HG03354 (cell line): ENCODE measurements around the gene FUBP3.

Source experiments
- ATAC-seq: cut with Tn5 transposase; IDR thresholded peaks from one replicate; pipeline ENCODE4 v1.9.1; 2021; ENCODE audit warnings: mild to moderate bottlenecking; ENCODE audit not compliant: unreplicated experiment, poor library complexity, severe bottlenecking

FUBP3 gene

DNA sequence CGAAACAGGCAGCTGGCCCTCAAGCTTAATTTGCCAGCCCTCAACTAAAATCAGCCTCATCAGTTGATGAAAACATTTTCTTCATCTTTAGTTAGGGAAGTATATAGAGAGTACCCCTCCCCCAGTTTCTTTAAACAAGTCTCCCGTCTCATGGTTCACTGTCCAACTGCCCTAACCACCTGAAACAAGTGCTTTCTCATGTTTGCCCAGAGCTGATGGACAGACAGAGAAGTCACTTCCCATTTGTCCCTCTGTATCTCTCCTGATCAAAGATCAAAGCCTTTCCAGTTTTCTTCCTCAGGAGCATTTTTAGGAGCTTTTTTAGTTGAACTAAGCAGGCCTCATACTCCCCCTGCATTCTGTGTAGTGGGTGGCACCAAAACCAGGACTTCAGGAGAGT lies 21.7 kb downstream of the FUBP3 start:
- ATAC-seq: no peak

DNA sequence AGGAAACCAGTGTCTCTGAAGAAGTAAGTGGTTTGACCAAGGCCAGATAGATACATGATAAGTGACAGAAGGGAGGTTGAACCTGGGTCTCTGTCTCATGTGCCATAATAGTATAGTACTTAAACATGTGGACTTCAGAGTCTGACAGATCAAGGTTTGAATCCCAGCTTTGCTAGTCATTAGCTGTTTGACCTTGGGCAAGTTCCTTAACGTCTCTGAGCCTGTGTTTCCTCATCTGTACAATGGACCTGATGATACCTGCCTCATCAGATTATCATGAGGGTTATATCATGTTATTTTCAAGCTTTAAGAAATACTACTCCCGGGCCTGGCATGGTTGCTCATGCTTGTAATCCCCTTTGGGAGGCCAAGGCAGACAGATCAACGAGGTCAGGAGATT lies 24.9 kb downstream of the FUBP3 start:
- ATAC-seq: no peak

DNA sequence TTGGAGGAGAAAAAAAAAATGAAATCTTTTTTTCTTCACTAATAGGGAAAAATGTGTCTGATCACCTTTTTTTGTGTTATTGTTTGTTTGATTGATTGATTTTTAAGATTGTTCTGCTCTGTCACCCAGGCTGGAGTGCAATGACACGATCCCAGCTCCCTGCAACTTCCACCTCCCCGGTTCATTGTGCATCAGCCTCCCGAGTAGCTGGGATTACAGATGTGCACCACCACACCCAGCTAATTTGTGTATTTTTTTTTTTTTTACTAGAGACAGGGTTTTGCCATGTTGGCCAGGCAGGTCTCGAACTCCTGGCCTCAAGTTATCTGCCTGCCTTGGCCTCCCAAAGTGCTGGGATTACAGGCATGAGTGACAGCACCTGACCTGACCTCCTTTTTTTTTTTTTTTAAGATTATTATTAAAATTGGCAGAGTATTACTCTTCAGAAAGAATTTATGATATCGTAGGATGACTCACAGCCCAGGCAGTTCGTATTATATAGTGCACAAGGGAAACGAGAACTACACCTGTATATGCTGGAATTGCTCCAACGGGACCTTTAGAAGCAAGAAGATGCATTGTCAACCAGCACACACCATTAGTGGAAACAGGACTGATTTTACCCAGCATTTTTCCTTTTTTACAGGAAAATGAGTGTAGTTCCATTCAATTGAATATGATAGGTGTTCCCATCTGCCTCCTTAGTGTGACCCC lies 27.7 kb downstream of the FUBP3 start:
- ATAC-seq: no peak

DNA sequence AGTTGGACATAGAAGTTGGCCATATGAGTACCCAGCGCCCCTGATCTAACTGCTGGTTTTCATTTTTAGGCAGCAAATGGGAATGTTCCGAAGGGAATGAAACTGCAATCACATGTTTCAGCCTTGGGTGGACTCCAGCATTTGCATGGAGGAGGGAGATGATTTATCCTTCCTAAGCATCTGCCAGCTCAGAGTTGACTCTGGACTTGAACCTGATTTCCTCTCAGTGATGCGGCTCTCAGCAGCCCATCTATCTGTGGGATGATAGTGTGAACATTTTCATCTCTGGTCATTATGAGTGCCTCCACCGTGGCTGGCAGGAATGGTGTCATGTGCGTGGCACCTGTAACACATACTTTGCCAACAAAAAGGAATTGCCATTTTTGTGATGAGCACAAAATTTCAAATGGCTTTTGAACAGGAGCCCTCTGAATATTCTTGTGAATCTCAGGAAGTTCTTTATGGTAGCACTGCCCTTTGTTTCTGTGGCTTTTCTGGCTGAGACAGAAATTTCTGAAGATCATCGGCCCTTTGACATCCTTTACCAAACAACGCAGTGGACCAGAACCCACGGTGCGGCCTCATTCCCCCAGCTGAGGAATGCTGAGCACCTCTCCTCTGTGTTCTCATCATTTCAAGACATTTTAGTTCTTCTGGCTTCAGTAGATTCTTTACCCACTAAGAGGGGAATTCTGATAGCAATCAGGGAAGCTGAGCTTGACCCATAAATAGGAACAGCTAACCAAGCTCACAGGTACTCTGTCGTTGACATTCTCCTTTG lies 28.5 kb downstream of the FUBP3 start:
- no peak for ATAC-seq

DNA sequence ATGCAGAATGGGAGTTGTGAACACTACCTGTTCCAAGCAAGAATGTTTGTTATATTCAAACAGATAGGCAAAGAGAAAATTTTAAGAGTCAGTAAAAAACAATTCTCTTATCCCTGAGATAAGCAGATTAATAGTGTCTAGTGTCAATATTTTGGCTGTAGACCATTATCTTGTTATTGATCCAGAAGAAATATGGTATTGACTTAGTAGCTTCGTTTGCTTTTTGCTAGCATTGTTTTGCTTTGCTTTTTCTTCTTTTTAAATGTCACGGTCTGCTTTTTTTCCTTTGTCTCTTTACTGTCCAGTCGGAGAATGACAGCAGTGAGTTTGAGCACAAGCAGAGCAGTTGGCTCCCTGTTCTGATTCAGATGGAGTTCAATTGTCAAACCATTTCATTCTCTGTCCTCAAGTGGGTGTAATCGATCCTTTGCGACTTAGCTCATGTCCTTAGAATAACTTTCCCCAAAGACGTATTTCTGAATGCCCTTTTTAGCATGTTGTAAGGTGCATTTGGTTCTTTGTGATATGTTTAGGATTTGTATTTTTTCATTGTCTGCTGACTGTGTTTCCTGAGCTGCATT lies 29.3 kb downstream of the FUBP3 start:
- no peak for ATAC-seq

DNA sequence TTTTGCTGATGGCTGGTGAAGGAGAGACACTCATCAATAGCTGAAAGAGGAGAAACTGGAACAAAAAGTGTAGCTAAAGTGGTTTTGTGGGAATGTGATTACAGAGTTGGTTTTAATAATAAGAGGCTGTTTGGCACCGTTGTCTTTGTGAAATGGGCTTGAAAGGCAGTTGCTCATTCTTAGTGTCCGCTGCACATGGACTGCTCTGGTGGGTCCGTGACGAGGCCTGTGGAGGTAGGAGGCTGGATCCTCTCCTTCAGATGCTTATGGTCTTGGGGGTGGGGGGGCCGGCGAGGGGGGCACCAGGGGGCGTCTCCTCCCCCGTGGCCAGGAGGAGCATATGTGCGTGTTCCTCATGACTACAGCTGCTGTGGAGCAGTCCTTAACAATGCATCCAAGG lies 29.8 kb downstream of the FUBP3 start:
- ATAC-seq: no peak

DNA sequence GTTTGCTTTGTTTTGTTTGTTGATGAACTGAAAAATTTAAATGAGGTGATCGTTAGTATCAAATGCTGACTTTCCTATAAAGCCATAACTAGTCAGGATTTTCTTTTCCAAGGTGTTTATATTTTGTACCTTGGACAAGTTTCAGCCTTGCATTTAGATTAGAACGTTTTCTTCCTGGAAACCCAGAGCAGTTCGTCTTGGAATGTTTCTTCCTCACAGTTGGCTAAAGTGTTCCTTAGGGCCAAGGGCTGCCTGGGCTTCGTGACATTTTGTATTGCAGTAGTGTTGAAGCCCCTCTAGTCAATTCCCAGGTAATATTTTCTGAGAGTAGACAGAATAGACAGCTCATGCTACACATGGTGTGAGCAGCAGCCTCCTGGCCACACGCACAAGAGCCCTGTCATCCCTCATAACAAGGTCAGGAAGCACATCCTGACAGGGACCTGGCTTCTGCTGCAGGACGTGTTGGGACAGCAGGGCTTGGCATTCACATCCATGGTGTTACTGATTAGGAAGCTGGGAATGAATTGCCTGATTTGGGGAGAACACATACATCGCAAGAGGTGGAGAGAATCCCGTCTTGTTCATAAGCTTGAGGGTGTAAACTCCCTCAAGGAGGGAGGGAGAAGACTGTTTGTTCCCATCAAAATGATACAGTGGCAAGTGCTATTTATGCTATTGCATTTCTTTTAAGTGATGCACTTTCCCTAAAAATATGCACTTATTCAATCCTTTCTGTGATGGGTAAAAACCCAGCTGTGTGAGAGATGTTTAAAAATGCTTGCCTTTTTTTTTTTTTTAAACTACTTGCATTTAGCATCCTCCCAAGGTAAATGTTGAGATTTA lies 31.7 kb downstream of the FUBP3 start:
- no peak for ATAC-seq

DNA sequence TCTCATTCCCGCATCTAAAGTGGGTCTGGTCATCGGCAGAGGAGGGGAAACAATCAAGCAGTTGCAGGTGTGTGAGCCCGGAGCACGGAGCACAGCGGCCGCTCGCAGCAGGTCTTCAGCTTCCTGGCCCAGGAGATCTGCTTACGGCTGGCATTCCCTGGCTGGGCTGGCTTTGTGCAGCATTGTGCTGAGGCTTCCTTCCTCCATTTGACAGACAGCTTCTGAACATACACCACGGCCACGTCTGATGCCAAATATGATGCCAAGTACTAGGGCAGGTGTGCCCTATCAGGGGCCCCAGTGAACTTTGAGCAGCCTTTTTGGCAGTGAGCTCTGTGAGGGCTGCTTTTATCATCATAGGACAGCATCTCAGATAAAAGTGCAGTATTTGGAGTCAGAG lies 37.1 kb downstream of the FUBP3 start:
- no peak for ATAC-seq

DNA sequence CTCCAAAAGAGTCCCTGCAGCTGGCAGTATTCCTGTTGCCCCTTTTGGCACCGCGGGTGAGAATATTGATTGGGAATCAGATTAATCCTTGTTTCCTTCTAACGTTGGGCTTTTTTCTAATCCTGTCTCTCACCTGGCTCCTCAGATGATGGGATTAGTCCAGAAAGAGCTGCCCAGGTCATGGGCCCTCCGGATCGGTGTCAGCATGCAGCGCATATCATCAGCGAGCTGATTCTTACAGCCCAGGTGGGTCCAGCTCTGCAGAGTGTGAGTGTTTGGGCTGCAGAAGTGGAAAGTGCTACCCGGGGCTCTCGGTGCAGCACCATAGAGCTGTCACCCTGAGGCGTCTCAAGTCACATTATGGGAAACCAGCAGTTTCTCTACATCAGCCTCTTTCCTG lies 44.1 kb downstream of the FUBP3 start:
- no peak for ATAC-seq

DNA sequence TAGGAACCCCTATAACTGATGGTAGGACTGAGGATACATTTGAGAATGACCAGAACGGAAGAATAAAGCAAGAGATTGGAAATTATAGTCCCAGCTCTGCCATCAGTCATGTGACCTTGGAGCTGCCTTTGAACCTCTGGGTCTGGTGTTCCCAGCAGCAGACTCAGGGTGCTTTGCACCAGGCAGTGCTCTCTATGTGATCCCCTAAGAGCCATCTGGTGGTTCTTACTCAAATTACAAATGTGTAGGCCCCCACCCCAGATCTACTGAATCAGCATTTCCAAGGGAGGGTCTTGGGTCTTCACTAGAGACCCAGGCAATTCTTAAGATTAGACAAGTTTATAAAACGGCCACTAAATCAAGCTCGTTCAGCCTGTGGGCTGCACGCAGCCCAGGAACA lies 44.8 kb downstream of the FUBP3 start:
- ATAC-seq: no peak

DNA sequence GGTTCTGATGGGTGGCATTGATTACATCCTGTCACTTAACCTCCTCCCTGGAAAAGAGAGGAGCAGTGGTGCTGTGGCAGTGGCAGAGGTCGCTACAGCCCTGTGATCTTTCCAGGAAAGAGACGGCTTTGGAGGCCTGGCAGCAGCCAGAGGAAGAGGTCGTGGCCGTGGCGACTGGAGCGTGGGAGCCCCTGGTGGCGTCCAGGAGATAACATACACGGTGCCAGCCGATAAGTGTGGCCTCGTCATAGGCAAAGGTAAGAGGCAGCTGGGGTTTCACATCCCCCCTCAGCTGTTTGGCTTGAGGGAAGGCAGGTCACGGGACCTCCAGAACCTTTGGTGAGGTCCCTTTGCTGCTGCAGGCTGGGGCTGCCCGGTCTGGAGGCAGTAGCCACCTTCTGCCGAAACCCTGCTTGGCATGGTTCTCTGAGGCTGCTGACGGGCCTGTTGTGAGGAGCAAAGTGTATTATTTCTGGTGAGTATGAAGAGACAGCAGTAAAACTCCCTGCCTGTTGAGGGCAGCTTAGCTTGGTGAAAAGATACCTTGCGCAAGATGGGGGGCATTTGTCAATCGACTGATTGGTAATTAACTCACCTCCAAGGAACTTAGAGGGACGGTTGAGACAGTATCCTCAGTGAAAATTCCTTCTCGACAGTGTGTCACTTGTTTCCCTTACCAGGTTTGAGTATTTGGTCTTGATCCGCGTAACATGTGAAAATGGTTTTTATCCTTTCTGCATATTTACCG lies 47.0 kb downstream of the FUBP3 start:
- no peak for ATAC-seq

DNA sequence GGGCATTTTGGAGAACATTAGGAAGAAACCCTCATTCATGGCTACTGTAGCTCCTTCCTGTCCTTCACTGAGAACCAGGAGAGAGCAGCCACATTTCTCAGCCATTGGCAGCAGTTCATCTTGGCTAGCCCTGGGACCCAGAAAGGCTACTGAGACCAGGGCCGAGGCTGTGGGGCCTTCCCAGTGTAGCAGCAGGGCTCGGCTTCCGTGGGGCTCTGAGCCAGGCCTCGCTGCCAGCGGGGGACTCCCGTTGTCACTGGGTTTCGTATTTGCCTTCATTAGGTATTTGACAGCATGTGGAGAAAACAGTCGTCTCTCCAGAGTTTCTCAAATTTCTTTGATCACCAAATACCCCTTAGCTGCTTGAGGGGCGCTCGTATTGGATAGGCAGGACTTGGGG lies 47.7 kb downstream of the FUBP3 start:
- ATAC-seq: no peak

DNA sequence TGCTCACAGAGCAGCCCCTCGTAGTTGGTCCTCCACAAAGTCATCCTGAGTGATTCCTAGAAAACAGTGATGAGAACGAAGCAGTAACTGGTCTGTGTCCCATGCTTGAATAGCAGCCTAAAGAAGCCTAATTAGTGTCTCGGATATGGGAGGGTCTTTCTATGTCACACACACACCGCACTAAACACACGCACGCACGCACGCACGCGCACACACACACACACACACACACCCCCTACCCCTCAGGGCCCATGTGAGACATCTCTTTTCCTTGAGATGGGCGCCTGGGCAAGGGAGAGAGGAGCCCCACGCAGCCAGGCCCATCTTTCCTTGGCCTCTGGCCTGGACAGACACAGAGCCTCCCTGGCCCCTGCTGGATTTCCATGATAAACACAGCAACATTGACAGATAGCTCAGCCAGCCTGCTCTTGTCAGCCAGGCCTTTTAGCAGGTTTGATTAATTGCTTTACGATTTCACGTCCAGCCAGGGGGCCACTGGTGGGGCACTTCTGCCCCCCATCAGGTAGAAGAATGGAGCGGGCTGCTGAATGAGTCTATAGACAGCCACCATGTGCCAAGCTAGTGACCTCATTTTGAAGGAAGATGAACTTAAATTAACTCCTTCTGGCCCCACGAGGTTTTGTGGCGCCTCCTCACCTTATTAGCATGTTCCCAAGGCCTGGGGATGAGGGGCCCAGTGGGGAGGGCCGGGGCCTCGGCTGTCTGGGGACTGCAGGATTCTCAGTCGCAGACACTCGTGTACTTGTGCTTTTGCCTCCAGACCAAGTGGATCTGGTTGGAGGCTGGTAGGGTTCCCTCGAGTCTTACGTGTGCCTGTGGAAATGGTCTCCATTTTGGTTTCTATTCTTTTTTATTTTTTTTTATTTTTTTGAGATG lies 48.8 kb downstream of the FUBP3 start:
- no peak for ATAC-seq

DNA sequence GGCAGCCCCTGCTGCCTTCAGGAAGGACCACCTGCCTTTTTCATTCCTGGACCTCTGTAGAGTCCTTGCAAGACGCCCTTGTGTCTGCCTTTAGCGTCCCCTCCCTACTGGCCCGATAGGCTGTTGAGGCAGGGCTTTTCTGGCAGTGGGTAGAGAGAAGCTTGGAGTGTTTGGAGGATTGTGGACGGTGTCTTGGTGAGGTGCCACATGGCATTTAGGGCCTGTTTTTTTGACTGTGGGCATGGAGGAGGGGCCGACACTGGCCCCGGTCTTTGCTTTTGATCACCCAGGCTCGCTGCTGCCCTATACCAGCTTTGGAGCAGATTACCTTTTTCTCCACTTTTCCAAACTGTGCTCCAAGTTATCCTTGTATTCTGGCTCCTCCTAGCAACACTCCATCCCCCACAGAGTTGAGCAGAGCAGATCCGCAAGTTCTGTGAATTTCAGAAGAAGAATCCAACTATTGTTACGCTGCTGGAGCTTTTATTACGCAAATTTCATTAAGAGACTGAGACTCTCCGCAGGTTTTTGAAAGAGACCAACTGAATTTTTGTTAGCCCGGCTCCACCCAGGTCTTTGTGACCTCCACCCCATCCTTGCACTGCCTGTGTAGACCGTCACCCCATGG lies 50.2 kb downstream of the FUBP3 start:
- no peak for ATAC-seq

DNA sequence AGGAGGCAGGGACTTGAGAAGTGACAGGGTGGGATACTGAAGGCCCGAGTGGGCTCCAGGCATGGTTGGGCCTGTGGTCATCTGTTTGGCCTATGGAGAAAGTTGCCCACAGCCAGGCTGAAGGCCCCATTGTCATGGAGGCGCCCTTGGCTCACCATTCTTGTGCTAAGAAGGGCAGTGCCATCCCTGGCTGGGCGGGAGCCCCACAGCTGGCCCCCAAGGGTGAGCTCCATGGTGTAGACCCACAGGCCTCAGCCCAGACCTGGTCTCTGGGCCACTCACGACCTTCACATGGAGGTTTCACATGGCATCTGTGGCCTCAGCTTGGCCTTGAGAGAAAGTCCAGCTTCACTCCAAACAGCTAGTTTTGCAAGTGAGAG lies 50.7 kb downstream of the FUBP3 start:
- ATAC-seq: no peak

DNA sequence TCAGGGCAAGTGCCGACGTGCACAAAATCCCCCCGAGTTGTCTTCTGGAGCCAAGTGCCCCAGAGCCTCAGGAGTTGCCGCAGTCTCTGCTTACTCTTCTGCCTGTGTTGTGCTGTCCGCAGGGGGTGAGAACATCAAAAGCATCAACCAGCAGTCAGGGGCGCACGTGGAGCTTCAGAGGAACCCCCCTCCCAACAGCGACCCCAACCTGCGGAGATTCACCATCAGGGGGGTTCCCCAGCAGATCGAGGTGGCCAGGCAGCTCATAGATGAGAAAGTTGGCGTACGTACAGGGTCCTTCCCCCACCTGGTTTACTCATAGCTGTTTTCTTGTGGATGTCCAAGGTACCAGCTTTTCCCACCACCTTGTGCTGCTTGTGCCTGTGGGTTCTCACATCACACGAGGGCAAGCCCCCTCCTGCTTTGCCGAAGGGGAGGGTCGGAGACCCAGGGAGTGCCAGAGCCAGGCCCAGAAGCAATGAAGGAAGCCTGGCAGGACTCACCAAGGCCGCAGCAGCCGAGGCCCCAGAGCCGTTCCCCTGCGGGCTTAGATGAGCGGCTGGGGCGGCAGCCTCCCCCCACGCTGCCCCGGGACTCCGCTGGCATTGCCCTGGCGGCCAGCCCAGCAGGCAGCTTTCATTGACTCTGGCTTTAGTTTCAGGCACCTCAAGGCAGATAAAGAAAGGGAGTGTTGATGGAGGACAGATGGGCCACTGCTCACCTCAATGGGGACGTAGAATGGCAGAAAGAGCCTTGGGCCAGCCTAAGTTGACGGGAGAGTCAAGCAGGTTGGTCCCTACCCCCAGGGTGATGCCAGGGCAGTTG lies 51.3 kb downstream of the FUBP3 start:
- no peak for ATAC-seq

DNA sequence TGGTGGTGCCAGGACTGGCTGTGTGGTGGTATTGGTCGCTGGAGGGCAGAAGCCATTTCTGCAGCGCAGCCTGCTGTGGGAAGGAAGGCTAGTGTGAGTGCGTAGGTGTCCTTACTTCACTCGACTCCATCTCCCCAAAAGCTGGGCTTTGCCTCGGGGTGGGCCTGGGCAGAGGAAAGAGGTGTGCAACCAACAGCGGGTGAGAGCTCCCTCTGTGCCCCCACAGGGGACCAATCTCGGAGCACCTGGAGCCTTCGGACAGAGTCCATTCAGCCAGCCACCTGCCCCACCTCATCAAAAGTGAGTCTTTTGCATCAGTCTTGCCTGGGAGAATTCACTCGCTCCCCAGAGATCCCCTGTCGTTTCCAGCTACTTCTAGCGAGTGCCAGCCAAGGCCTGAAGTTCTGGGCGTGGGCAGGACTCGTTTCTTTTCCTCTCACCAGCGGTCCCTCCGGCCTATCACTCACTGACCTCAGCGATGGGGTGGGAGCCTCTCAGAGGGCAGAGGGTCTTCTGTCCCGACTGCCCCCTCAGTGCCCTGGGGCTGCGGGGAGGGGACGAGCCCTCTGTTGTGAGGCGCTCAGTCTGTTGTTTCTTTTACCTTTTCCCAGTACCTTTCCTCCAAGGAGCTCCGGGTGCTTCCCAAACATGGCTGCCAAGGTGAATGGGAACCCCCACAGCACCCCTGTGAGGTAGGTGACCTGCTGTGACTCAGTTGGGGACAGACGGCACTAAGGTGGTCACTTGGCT lies 52.1 kb downstream of the FUBP3 start:
- no peak for ATAC-seq
